ENCODE data around the gene SIX5.
"Not testable (repeated sequence)": the region's sequence is repeated elsewhere in the genome, so short reads cannot be mapped to it uniquely, and the experiment has no call there.

The SIX5 gene

DNA sequence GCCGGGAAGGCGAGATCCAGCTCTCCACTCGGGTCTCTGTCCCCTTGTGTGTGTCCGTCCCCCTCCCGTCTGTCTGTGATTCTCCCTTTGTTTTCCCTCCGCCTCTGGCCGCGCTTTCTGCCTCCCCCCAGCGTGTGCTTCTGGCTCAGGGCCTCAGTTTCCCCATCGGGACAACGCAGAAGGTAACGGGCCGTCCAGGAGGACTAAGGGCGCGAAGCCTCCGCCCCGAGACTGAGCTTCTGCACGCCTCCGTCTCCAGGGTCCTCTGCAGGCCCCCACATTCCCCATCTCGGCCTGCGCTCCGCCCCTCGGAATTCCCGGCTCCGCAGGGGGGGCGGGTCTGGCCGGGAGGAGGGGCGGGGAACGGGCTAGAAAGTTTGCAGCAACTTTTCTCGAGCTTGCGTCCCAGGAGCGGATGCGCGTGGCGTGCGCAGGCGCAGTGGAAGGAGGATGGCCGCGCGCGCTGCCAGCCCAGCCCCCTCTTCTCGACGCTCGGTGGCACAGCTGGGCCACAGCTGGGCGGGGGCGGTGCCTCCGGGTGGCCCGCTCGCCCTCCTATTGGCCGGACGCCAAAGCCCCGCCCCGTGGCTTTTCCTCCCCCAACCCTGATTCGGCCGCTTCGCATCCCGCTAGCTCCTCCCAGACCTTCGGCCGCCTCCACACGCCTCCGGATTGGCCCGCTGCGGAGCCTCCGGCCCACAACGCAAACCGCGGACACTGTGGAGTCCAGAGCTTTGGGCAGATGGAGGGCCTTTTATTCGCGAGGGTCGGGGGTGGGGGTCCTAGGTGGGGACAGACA lies at the start of gene SIX5:
Gene SIX5 (minus strand): TSS at position 269 of the 799 bp plus-strand sequence. CDS start 408 bp downstream, outside the sequence.
- peak; percentile 93 for DNase-seq

GRCh38 chr19:45817725-45818301 lies 48.8 kb upstream of the SIX5 start:
- DNase-seq = no peak

- DNase-seq = peak; percentile 66 to 73
Measured at GRCh38 chr19:45817010-45817724, 48.1 kb upstream of the SIX5 start.

- DNase-seq = no peak
Measured at GRCh38 chr19:45816236-45817009, 47.4 kb upstream of the SIX5 start.

DNA sequence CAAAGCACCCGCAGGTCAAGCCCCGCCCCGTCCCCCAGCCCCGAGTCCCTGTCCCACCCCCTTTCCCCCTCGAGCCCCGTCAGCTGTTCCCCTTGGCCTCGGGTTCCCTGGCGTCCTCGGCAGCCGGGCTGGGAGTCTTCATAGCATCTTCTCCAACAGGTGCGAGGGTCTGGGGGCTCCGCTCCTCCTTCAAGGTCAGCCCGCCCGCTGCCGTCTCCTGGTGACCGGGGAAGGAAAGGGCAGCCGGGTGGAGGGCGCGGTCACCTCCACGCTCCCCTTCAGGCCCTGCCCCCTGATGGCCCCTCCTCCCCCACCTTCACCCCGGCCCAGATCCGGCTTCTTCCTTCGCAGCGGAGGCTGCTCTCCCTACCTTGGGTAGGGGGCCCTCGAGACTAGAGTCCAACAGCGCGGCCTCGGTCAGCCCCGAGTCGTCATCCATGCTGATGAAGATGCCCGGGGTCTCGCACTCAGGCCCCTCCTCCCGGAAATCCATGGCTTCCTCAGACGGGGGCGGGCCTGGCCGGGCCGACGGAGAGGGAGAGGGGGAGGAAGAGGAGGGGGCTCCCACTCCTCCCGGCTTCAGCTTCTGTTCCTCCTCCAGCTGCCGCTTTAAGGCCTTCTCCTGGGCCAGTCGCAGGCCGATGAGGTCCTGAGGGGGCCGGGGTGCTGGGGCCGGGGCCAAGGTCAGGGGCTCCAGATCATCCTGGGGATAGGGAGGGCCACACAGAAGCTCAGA lies 46.6 kb upstream of the SIX5 start:
- no peak for DNase-seq

DNA sequence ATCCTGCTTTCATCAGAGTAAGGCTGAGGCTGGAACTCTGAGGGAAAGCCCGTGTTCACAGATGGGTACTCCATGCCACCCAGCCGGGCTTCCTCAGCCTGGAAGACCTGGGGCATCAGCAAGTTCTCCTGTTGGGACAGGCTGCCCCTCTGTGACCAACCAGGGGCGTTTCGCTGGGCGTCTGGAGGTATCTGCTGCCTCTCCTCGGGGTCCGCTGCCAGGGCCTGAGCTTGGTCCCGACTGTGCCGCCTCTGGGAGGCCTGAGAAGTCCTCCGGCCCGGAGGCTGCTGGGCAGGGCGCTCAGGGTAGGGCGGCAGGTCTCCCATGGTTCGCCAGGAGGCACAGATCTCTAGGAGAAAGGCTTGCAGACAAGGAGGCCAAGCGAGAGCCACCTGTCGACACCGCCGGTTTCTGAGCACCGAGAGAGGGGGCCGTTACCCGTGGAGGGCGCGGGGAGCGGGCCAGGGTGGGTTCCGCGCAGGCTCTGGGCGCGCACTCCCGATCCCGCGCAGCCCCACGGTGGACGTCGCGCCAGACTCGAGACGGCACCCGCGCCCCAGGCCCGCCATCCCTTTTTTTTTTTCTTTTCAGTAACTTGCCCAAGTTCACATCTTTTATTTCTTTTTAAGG lies 45.9 kb upstream of the SIX5 start, which contains the start of gene RSPH6A:
Gene RSPH6A (minus strand): TSS at position 458 of the 630 bp plus-strand sequence. CDS start 132 bp downstream, at position 326.
- DNase-seq = no peak

DNA sequence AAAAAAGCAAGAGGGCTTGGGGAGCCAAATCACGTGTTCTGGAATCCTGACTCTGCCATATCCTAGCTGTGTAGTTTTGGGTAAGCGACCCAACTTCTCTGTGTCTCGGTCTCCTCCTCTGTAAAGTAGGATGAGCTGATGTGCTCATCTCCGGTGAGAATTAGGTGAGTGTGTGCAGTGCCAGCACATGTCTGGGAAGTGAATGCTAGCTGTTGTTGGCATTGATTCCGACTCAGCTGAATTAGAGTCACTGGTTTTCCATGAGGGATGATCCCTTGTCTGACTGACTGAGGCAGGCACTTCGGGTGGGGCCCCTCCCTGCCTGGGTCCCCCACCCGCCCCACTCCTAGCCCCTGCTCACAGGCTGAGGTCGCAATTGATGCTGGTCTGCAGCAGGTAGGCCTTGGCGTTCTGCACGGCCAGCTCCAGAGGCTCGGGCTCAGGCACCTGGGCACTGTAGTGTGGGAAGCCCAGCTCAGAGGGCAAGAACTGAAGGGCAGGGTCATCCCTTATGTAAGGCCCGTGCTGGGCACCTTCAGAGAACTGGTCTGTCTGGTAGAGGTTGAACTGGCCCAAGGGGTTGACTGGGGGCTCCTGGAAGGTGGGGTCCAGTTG lies 45.2 kb upstream of the SIX5 start:
- no peak for DNase-seq

GRCh38 chr19:45812297-45812696 lies 43.2 kb upstream of the SIX5 start:
- no peak for DNase-seq

DNA sequence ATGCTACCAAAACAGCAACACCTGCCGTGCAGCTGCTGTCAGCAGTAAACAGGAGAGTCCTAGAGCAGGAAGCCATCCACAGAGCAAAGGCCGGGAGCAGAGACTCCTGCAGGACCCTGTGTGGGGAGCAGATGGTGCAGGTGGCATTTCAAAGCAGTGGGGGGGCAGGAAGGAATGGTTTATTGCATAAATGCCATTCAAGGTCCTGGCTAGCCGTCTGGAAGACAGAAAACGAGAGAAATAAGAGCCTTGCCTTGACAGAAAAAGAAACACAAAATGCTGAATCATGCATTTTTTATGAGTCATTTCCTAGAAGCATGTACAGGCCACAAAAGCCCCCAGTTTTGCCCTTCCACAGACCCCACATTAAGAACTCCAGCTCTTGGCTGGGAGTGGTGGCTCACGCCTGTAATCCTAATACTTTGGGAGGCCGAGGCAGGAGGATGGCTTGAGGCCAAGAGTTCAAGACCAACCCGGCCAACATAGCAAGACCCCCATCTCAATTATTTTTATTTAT lies 40.6 kb upstream of the SIX5 start:
- DNase-seq = no peak

DNA sequence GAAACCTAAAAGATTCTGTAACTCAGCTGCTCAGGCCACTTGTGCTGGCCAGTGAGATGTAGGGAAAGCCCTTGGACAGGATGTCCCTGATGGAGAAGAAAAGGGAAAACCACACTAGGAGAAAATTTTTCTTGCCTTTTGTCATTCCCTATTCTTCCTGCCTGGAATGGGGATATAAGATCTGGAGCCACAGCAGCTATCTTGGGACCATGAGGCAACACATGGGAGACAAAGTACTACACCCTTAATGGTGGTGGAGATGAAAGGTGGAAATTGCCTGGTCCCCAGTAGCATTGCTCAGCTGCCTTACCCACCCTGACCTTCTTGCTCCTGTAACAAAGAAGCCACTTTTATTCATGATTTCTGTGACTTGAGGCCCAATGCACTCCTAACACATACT lies 36.7 kb upstream of the SIX5 start:
- DNase-seq = no peak

- DNase-seq = no peak
Measured at GRCh38 chr19:45804959-45805230, 35.8 kb upstream of the SIX5 start.

GRCh38 chr19:45804140-45804958 lies 35.3 kb upstream of the SIX5 start:
- DNase-seq = no peak

DNA sequence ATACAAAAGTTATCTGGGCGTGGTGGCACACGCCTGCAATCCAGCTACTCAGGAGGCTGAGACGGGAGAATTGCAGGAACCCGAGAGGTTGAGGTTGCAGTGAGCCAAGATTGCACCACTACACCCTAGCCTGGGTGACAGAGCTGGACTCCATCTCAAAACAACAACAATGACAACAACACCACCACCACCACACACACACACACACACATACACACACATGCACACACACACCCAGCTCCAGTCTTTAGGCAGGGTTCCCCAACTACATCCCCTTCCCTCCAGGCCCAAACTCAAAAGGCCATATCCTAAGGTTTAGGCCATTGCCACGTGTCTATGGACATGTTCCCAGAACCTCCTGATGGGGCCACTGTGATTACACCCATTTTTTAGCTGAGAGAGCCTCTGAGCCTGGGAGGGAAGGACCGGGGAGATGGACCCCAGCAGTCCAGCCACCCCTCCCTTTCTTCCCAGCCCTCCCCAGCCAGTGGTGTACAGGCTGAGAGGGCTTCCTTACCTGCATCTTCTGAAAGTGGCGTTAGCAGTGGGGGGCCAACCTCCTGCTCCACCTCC lies 32.6 kb upstream of the SIX5 start:
- no peak for DNase-seq

- DNase-seq = no peak
Measured at GRCh38 chr19:45800070-45800553, 31.1 kb upstream of the SIX5 start.

GRCh38 chr19:45799541-45799940 lies 30.5 kb upstream of the SIX5 start:
- DNase-seq = not testable (repeated sequence)

- peak; percentile 19 to 70 for DNase-seq
Measured at GRCh38 chr19:45798995-45799517, 30.0 kb upstream of the SIX5 start.

DNA sequence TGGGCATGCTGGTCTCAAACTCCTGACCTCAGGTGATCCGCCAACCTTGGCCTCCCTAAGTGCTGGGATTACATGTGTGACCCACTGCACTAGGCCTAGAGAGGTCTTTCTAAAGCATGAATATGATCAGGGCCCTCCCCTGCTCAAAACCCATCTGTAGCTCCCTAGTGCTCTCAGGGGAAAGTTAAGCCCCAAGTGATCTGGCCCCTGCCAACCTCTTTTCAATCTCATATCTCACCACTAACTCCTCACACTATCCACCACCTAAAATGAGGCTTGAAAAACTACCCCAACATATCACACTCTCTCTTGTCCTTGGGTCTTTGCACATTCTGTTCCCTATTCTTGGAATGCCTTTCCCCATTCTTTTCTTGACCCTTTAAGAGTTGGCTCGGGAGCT lies 25.6 kb upstream of the SIX5 start:
- no peak for DNase-seq

- DNase-seq = no peak
Measured at GRCh38 chr19:45793876-45794275, 24.8 kb upstream of the SIX5 start.

GRCh38 chr19:45793178-45793564 lies 24.1 kb upstream of the SIX5 start:
- DNase-seq = no peak

Measured in hippocampal formation (tissue), 2 donors.